SK-N-SH treated with all-trans-retinoic acid at 6 μM for 48 hours (cell line): ENCODE data around the gene PCSK9.

ENCODE experiments used
- ATAC-seq: fragments of 200-7000 bp; cut with Tn5 transposase; 3 replicates; pipeline ENCODE4 v1.9.1; 2020; ENCODE audit warnings: mild to moderate bottlenecking, moderate library complexity
- ARNTL ChIP-seq: fragments of 450-650 bp; formaldehyde crosslinking; IDR thresholded peaks from 2 replicates; pipeline ENCODE4 v1.5.0; 2020; ENCODE audit warnings: low read depth, mild to moderate bottlenecking, moderate library complexity, borderline replicate concordance
- BACH2 ChIP-seq: fragments of 250-450 bp; sonication (Bioruptor Pico); IDR thresholded peaks from 2 replicates; pipeline ENCODE4 v1.9.0; 2021; ENCODE audit warnings: mild to moderate bottlenecking, borderline replicate concordance
- CREB5 ChIP-seq: fragments of 250-450 bp; sonication (Bioruptor Pico); IDR thresholded peaks from 2 replicates; pipeline ENCODE4 v1.5.1; 2020; ENCODE audit warnings: low read depth, mild to moderate bottlenecking, moderate library complexity
- CSDC2 ChIP-seq: fragments of 250-450 bp; sonication (Bioruptor Pico); IDR thresholded peaks from 2 replicates; pipeline ENCODE4 v1.5.0; 2020; ENCODE audit warnings: mild to moderate bottlenecking, moderate library complexity
- CSRNP3 ChIP-seq: fragments of 250-450 bp; sonication (Bioruptor Pico); IDR thresholded peaks from 2 replicates; pipeline ENCODE4 v1.5.1; 2021; ENCODE audit warnings: mild to moderate bottlenecking, moderate library complexity
- ESRRG ChIP-seq: fragments of 250-450 bp; sonication (Bioruptor Pico); IDR thresholded peaks from 2 replicates; pipeline ENCODE4 v1.6.1; 2021; ENCODE audit warnings: mild to moderate bottlenecking
- ISL1 ChIP-seq: fragments of 250-450 bp; sonication (Bioruptor Pico); IDR thresholded peaks from 2 replicates; pipeline ENCODE4 v2.1.2; 2022; ENCODE audit warnings: mild to moderate bottlenecking, moderate library complexity
- OSR1 ChIP-seq: fragments of 250-450 bp; sonication (Bioruptor Pico); IDR thresholded peaks from 2 replicates; pipeline ENCODE4 v1.8.0; 2022; ENCODE audit warnings: moderate library complexity, mild to moderate bottlenecking, inconsistent platforms
- PATZ1 ChIP-seq: fragments of 250-450 bp; sonication (Bioruptor Pico); IDR thresholded peaks from 2 replicates; pipeline ENCODE4 v1.8.0; 2020; ENCODE audit warnings: mild to moderate bottlenecking, moderate library complexity, borderline replicate concordance
- POU6F1 ChIP-seq: fragments of 250-450 bp; sonication (Bioruptor Pico); IDR thresholded peaks from 2 replicates; pipeline ENCODE4 v1.8.0; 2021; ENCODE audit warnings: low read depth, mild to moderate bottlenecking, moderate library complexity, borderline replicate concordance
- PPARA ChIP-seq: fragments of 250-450 bp; sonication (Bioruptor Pico); IDR thresholded peaks from 2 replicates; pipeline ENCODE4 v1.5.0; 2020; ENCODE audit warnings: mild to moderate bottlenecking, borderline replicate concordance
- RARB ChIP-seq: fragments of 250-450 bp; sonication (Bioruptor Pico); IDR thresholded peaks from 2 replicates; pipeline ENCODE4 v1.8.0; 2021; ENCODE audit warnings: mild to moderate bottlenecking, moderate library complexity
- SNAI2 ChIP-seq: fragments of 250-450 bp; sonication (Bioruptor Pico); IDR thresholded peaks from 2 replicates; pipeline ENCODE4 v1.5.0; 2020; ENCODE audit warnings: mild to moderate bottlenecking, moderate library complexity
- TCF4 ChIP-seq: fragments of 250-450 bp; sonication (Bioruptor Pico); IDR thresholded peaks from 2 replicates; pipeline ENCODE4 v1.8.0; 2021; ENCODE audit warnings: mild to moderate bottlenecking, moderate library complexity, borderline replicate concordance
- TOX ChIP-seq: fragments of 250-450 bp; sonication (Bioruptor Pico); IDR thresholded peaks from 2 replicates; pipeline ENCODE4 v1.8.0; 2021; ENCODE audit warnings: mild to moderate bottlenecking, moderate library complexity, borderline replicate concordance
- TSHZ2 ChIP-seq: fragments of 250-450 bp; sonication (Bioruptor Pico); IDR thresholded peaks from 2 replicates; pipeline ENCODE4 v1.5.0; 2020; ENCODE audit warnings: mild to moderate bottlenecking, moderate library complexity
- ZC3H10 ChIP-seq: fragments of 250-450 bp; sonication (Bioruptor Pico); IDR thresholded peaks from 2 replicates; pipeline ENCODE4 v1.5.1; 2021; ENCODE audit warnings: mild to moderate bottlenecking, moderate library complexity
- ZFP3 ChIP-seq: fragments of 250-450 bp; sonication (Bioruptor Pico); IDR thresholded peaks from 2 replicates; pipeline ENCODE4 v1.5.0; 2020; ENCODE audit warnings: mild to moderate bottlenecking, moderate library complexity
- ZFP30 ChIP-seq: fragments of 450-650 bp; formaldehyde crosslinking; IDR thresholded peaks from 2 replicates; pipeline ENCODE4 v1.5.0; 2022; ENCODE audit warnings: mild to moderate bottlenecking, moderate library complexity
- ZNF565 ChIP-seq: fragments of 450-650 bp; formaldehyde crosslinking; conservative IDR thresholded peaks from 2 replicates; pipeline ENCODE4 v1.5.0; 2020; ENCODE audit warnings: low read depth, mild to moderate bottlenecking, moderate library complexity
- ZNF8 ChIP-seq: fragments of 450-650 bp; formaldehyde crosslinking; IDR thresholded peaks from 2 replicates; pipeline ENCODE4 v1.5.0; 2020; ENCODE audit warnings: mild to moderate bottlenecking, moderate library complexity

PCSK9 gene

GRCh38 chr1:55038552-55038838, 853 bp upstream of the PCSK9 start:
- no peak for ATAC-seq

GRCh38 chr1:55038974-55039341, 390 bp upstream of the PCSK9 start:
- ATAC-seq = no peak
- TF ChIP-seq ZFP30 (CRISPR knock-in tag) (no peak), ARNTL (CRISPR knock-in tag) (no peak), ZNF565 (no peak), ISL1 (no peak), OSR1 (CRISPR knock-in tag) (no peak), ZNF8 (CRISPR knock-in tag) (no peak), SNAI2 (CRISPR knock-in tag) (no peak), CSRNP3 (CRISPR knock-in tag) (no peak)

More at GRCh38 chr1:55038552-55038838, 853 bp upstream of the PCSK9 start:
- no peak for TF ChIP-seq POU6F1
- TF ChIP-seq TSHZ2 (CRISPR knock-in tag) = no peak
- TF ChIP-seq, all 23 proteins: peak for 0

GRCh38 chr1:55040083-55040932, 960 bp downstream of the PCSK9 start:
- TF ChIP-seq ZFP3 (no peak), ISL1 (no peak), ZNF565 (no peak), ZNF8 (CRISPR knock-in tag) (no peak), CSDC2 (CRISPR knock-in tag) (no peak)
- peak; percentile 16 for ATAC-seq

GRCh38 chr1:55040933-55041494, 1.7 kb downstream of the PCSK9 start:
- no peak for TF ChIP-seq TOX (CRISPR knock-in tag)
- TF ChIP-seq ZNF8 (CRISPR knock-in tag) = no peak
- no peak for TF ChIP-seq CREB5 (CRISPR knock-in tag)
- TF ChIP-seq TCF4 = no peak
- no peak for TF ChIP-seq ESRRG (CRISPR knock-in tag)
- TF ChIP-seq PATZ1 (CRISPR knock-in tag) = no peak
- no peak for TF ChIP-seq RARB (CRISPR knock-in tag)
- TF ChIP-seq ZC3H10 = no peak
- no peak for TF ChIP-seq ISL1
- no peak for TF ChIP-seq PPARA (CRISPR knock-in tag)
- no peak for TF ChIP-seq OSR1 (CRISPR knock-in tag)
- TF ChIP-seq CSDC2 (CRISPR knock-in tag) = no peak
- TF ChIP-seq BACH2 (CRISPR knock-in tag) = no peak
- TF ChIP-seq SNAI2 (CRISPR knock-in tag) = no peak
- no peak for TF ChIP-seq POU6F1
- ATAC-seq = no peak
